HUDEP-2 (cell line): ENCODE data around the gene DYNLL2.
"Not testable (repeated sequence)": the region's sequence is repeated elsewhere in the genome, so short reads cannot be mapped to it uniquely, and the experiment has no call there.

ENCODE experiments used
- DNase-seq, 76 experiments: peaks; one replicate each; lab custom pipeline; 2025; ENCODE audit not compliant: unreplicated experiment in 76 of 76; lab: John Stamatoyannopoulos, UW

The DYNLL2 gene

DNA sequence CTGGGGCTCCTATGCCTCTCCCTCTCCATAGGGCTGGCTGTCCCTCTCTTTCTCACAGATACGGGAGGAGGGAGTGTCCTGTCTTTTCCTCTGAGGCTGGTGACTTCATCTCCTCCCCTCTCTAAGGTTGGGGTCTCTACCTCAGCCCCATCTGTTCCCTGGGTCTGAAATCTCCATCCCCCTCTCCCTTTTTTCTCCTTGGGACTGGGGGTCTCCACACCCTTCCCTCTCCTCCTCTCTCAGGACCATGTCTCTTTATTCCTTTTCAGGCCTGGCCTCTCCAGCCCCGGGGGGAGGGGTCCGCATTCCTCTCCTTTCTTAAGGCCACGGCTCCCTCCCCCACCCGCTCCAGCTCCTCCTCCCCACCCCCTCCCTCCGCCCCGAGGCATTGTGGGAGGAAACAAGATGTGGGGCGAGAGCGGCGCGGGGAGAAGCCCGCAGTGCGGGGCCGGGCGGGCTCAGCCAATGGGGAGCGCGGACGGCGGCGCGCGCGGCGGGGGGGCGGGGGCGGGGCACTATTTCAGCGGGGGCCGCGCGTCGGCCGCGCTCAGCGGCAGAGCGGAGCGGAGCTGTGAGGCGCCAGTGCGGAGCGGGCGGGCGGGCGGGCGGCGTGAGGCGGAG is at the start of gene DYNLL2:
TSS of gene DYNLL2 (plus strand) at position 550 of the 621 bp plus-strand sequence. CDS start 3,672 bp downstream, outside the sequence.
- DNase-seq, result peak in 74 of 76 experiments; percentile 21 to 95 (median 82)

DNA sequence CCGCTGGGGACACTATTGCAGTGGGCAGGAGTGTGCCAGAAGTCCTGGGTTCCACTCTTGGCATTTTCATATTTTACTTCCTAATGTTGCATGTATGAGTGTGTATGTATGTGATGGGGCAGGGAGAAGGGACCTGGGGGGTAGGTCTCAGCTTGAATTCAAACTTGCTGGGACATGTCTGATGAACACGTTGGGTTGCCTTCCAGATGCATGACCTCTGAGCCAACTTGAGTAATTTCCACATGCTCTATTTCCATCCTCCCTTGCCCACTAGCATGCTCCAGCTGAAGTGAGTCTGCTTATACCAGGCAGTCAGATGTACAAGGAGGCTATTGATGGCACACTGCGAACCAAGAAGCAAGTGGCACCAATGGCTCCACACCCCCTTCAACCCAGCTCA is 43.2 kb upstream of the DYNLL2 start:
- no peak for DNase-seq

DNA sequence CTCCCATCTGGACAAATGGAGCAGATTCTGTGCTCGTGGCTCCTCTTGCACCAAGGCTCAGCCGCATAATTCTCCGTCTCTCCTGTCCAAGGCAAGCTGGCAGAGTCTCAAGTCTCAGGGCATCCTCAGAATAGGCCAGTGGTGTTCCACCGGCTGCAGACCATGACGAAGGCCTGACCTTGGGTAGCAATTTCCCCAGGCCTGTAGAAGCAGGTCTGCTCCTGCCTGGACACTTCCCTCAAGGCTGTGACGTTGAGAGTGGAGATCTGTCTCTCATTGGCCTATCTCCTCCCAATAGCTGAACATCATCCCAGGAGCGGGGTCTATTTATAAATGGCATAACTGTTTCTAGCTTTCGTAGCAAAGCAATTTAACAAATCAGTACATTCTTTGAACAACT is 42.8 kb upstream of the DYNLL2 start:
- DNase-seq, result no peak

DNA sequence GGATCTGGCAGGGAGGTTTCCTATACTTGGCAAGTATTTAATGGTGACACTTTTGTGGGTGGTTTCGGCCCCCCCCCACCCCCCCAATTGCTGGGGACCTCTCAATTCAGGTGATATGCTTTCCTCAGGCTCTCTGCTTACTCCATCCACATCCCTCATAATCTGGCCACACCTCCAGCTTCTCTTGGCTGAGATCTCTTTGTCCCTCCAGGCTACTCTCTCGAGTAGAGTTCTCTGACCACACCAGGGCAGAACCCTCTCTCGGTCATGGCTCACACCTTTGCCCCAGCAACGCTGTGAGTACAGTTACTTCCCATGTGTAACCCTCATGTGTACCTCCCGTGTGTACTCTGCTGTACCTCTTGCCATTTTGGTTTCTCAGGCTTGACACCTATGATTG is 42.1 kb upstream of the DYNLL2 start:
- DNase-seq, result no peak

DNA sequence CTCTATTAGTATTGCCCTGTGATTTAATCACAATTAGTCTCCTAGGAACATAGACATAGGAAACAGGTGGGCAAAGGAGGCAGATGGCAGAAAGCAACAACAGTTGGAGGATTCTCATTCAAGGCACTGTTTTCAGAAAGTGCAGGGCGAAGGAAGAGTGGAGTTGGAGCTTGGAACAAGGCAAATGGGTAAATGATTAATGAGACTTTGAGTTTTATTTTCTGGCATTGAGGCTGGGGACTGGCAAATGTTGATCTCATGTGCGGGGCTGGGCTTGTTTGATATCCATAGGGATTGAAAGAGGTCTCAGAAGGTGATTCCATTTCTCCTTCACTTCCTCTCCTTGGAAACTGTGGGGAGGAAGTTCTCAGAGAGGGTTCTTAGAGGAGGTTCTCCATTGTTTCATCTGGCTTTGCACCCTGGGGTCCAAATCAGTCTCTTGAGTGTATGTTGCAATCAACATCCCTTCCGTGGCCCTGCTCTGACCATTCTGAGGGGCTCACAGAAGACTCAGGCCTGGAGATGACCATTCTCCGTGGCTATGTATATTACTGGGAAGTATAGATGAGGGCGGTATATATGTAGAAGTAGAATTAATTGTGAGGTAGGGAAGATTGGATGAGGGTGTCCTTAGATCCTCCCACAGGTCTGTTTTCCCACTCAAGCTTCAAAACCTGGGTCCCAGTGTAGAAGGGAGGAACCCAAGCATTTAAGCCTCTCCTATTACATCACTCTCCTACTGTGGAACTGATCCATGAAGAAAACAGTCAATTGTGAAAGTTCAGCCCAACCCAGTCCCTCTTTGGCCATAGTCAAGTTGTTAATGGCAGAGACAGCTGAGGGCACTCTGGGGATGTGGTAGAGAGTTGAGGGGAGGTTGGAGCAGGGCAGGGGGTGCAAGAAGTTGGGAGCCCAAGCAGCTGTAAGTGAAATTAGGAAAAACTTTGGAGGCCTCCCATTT is 39.7 kb upstream of the DYNLL2 start:
- DNase-seq, result no peak

DNA sequence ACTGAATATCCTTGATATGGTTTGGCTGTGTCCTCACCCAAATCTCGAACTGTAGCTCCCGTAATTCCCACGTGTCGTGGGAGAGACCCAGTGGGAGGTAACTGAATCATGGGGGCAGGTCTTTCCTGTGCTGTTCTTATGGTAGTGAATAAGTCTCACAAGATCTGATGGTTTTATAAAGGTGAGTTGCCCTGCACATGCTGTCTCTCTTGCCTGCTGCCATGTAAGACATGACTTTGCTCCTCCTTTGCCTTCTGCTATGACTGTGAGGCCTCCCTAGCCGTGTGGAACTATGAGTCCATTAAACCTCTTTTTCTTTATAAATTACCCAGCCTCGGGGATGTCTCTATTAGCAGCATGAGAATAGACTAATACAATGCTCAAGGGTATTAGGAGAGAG is 39.0 kb upstream of the DYNLL2 start:
- DNase-seq, result not testable (repeated sequence)

DNA sequence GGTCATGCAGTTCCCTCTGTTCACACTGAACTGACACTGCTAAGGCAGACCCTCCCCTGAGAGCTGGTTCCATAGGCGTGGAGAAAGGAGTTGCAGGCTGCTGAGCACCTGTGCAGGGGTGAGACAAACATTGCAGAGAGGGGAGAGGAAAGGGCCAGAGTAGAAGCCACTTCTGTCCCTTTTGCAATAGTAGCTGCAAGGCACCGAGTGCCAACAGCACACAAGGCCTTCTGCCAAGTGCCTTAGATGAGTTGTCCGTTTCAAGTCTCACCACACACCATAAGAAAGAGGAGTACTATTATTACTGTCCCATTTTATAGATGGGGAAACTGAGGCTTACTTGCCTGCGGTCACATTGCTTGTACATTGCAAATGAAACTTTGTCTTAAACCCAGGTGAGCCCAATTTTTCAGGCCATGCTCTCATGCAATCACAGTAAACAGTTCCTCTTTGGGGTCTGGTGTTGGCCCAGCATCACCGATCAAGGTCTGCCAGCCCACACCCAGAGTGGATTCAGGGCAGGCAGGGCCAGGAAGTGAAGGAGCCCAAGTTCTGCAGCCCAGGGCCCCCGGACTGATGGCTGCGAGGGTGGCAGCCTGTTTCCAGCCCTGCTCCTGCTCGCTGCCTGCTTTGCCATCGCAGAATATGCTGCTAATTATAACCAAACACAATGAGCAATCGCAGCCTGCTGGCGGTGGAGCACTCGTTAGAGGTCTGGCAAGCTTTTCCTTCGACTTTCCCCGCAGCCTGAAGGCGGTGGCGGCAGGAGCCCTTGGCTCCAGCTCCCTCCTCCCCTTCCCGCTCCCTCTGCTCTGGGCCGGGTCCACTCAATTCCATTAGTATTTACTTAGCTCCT is 36.8 kb upstream of the DYNLL2 start:
- DNase-seq, result no peak

DNA sequence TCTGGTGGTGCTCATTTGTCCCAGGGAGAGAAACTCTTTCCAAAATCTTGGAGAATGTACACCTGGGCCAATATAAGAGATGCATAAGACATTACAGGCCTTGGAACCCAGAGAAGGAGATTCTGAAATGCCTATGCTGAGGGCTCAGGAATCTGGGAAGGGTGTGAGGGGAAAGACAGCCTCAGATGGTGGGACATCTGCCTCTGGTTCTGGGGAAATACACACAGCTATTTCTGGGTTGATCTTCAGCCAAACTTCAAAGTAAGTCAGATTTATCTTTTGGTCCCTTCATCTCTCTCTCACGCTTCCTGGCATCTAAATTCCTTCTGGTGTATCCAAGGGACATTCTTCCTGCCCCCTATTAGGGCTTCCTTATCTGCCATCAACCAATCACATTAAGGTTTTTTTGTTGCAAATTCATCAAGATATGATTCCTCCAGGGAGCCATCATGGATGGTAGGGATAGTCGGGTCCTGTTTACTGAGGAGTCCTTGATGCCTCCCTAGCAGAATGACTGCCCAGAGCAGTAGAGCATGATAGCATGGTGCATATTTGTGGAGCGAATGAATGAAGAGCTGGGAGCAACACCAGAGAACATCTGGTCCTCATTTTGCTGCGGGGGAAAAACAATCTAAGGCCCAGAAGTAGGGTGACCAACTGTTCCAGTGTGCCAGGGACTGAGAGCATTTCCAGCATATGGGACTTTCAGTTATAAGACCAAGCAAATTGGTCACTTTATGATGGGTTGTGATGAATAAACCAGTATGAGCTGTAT is 35.7 kb upstream of the DYNLL2 start:
- DNase-seq, result no peak

DNA sequence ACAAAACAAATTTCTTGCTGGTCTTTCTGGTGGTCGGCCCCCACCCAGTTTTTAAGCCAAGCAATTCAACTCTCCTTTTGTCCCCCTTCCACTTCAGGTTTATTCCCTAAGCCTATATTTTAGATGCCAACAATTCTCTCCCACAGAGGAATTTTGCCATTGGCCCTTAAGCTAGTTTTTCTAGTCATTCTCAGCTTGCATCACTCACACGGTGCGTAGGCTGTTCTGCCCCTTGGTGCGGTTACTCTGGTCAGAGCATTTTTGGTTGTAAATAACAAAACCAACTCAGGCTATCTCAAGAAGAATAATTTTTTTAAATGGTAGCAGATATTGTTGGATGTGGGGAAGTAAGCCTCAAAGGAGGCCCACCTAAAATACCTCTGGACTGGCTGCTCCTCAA is 33.7 kb upstream of the DYNLL2 start:
- no peak for DNase-seq

DNA sequence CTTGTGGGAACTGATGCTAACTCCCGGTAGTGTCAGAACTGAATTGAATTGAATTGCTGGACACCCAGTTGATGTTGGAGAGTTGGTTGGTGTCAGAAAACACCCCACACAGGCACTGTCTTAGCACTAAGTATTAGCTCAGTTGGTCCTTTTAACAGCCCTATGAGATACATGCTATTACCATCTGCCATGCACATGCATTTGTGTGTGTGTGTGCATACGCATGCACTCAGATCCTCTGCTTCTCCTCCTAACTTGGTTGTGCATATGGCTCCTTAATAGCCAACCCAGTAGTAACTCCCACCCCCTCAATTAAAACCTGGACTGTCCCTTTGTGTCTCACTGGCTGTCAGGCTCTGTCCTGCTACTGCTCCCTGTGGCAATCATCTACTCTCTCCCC is 32.3 kb upstream of the DYNLL2 start:
- no peak for DNase-seq

DNA sequence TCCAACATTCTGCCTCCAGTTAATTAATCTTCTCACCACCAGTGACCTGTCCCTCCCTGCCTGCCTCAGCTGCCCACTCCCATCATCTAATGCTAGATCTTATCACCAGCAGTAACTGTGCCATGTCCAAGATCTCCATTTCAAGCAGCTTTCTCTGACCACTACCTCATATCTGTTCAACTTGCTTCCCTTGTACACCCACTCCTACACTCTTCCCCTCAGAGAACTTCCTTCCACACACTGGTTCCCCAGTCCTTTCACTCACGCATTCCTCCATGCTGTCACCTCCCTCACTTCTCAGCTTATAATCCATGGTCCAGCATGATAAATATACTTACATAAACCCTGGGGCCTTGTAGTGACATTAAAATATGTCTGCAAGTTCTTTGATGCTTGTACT is 31.8 kb upstream of the DYNLL2 start:
- no peak for DNase-seq

DNA sequence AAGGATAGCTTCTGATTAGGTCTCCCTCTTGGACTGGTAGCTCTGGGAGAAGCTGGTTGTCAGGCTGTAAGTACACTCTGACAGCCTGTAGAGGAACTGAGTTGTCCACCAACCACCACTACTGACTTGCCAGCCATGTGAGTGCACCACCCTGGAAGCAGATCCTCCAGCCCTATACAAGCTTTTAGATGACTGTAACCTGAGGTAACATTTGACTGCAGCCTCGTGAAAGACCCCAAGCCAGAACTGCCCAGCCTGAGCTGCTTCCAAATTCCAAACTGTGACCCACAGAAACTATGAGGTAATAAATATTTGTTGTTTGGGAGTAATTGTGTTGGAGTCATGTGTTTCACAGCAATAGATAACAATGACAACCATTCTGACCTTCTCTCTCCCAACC is 30.8 kb upstream of the DYNLL2 start:
- DNase-seq, result no peak

DNA sequence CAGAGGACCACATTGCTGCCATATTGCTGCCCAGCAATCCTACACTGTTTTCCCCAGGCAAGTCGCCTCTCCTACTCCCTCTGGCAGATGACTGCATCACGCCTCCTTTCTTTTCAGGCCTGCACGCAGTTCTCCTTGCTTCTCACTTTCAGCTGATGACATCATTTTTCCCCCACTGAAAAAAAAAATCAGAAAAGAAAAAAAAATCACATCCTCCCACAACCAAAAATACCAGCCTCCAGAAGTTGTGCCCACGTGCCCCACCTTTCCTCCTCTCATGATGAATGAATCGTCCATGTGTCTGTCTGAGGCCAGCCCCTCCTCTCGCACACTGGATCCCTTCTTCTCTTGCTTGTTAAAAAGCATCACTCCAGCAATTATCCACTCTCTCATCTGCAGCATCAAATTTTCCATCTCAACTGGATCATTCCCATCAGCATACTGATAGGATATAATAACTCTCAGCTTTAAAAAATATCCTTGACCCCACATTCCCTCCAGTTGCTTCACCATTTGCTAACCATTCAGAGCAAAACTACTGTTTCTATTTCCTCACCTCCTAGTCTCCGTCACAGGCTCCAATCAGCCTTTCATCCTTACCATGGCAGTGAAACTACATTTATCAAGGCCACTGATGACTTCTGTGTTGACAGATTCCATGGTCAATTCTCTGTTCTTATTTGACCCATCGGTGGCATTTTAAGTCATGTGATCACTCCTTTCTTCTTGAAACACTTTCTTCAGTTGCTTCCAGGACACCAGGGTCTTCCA is 30.1 kb upstream of the DYNLL2 start:
- no peak for DNase-seq

DNA sequence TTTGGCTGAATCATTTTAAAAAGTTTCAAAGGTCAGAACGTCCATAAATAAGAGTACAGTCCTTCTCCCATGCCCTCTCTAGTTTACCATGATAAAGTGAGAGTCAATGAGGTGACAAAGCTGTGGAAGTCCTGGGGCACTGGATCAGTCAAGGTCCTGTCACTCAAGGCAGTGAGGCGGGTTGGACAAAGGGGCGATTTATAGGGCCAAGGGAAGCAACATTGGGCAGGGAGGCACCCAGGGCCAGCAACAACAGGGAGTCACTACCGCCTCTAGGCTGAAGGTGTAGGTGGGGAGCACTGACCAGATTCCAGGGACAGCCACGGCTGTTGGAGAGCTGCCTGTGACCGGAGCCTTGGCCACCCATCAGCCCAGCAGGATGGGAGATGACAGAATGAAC is 28.6 kb upstream of the DYNLL2 start:
- no peak for DNase-seq

DNA sequence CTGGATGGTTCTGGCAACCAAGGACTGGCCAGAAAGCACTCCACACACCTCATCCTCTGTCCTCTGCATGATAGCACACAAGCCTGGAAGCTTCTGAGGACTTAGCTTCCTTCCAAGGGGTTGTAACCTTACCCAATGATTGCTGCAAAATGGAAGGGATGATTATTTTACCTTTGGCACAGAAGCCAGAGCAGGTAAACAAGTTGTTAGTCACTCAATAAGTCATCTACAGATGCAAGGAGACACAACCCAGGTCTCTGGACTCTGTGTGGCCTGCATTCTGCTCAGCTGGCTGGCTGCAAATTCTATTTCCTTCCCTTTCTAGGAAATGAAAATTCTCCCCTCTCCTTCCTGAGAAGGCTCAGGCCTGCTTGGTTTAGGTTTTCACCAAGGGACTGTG is 26.7 kb upstream of the DYNLL2 start:
- DNase-seq, result no peak

DNA sequence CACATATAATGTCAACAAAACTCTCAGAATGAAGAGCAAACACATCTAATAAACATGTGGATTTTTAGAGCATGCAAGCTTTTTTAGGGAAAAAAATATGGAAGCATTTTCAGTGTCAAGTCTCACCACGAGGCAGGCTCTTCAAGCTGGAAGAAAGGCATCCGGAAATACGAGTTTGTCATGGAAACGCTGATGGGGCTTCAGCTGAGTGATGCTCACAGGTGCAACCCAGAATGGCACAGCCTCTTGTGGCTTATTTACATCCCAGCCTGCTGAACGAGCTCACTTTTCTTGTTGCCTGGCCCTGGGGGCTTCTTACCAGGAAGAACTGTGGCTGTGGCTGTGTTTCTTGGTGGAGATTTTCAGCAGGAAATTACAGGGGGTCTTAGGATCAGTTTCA is 24.1 kb upstream of the DYNLL2 start:
- DNase-seq, result no peak

DNA sequence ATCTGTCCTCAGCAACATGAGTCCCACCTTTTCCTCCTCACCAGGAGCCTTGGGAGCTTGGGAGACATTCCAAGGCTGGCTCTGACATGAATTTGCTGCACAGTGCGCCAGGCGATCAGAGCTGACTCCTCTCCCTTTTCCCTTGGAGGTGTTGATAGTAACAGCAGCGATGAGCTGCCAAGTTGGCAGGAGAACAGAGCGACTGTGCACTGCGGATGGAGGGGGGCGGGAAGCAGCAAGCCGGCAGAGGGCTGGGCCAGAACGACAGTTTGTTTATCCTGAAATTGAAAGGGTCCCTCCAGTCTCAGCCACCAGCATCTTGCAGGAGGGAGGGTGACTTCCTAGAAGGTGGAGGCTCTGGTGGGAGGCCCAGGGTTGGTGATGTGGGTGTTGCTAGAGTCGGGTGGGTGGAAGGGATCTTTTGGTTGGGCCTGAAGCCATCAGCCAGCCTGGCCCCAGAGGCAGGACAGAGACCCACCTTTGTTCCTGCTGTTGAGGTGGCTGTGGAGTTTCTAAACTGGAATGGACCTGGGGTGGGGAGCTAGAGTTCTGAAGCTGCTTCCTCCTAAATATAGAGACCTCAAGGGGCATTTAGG is 22.5 kb upstream of the DYNLL2 start:
- no peak for DNase-seq

DNA sequence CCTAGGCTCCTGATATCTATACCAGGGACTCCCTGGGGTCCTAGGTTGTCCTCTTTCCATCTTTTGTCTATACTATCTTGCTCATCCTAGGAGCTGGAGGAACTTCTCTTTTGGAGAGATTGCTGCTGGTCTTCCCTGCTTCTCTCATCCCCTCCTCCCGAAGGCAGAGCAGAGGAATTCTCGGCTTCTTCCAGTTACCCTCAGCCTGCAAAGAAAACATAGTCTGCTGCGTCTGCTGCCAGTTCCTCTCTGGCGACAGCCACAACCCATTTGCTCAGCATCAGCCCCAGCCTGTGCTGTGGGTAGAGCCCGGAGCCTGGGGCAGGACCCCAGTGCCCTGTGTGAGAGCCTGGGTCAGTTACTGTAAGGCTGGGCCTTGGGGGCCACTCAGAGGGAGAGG is 21.5 kb upstream of the DYNLL2 start:
- DNase-seq, result no peak

DNA sequence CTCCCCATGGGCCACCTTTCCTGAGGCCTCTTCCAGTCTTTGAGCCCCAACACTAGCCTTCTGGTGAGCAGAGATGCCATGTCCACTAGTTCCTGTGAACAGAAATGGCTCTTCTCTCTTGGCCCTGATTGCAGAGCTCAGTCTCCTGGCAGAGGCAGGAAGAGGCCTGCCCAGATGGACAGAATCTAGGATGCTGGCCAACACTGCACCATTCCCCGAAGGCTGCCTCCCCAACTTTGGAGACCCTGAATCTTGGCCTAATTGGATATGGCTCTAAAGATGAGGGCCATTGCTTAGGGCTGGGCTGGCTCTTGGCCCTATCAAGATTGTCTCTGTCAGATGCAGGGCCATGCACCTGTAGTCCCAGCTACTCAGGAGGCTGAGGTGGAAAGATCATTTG is 18.0 kb upstream of the DYNLL2 start:
- DNase-seq, result no peak
